ENCODE data around the gene DOLPP1.

DNA sequence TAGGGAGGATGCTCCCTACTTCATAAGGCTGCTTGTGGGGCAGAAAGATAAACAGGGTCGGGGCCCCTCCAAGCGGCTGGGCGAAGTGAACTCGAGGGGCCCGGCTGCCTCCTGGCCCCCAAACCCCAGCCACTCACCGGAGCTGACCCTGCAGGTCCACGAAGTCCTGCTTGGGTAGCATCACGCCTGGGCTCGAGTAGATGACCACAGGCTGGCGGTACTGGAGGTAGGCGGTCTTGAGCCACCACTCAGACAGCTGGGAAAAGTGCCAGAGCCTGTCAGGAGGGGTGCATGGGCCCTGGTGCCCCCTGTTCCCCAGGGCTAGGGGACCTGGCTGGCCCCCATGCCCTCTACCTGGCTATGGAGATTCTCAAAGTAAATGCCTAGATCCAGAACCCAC, 23.1 kb downstream of the DOLPP1 start:
- TF ChIP-seq, protein P1, sequence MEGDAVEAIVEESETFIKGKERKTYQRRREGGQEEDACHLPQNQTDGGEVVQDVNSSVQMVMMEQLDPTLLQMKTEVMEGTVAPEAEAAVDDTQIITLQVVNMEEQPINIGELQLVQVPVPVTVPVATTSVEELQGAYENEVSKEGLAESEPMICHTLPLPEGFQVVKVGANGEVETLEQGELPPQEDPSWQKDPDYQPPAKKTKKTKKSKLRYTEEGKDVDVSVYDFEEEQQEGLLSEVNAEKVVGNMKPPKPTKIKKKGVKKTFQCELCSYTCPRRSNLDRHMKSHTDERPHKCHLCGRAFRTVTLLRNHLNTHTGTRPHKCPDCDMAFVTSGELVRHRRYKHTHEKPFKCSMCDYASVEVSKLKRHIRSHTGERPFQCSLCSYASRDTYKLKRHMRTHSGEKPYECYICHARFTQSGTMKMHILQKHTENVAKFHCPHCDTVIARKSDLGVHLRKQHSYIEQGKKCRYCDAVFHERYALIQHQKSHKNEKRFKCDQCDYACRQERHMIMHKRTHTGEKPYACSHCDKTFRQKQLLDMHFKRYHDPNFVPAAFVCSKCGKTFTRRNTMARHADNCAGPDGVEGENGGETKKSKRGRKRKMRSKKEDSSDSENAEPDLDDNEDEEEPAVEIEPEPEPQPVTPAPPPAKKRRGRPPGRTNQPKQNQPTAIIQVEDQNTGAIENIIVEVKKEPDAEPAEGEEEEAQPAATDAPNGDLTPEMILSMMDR (IDR thresholded peaks at IDR 0.05), result no peak
- TF ChIP-seq POLR2A (IDR thresholded peaks at IDR 0.05), result no peak
- no peak for TF ChIP-seq POLR2AphosphoS5 (IDR thresholded peaks at IDR 0.05)

Data from transverse colon (tissue), 4 donors.